CD4-positive, alpha-beta T cell treated with Interleukin-4 for 4 hours (primary cell): ENCODE data around the gene CLASRP.
"Not testable (repeated sequence)": the region's sequence is repeated elsewhere in the genome, so short reads cannot be mapped to it uniquely, and the experiment has no call there.

Source experiments
- DNase-seq: peaks from one replicate; pipeline ENCODE4 v3.0.0-alpha.2; 2020

The CLASRP gene

GRCh38 chr19:45104658-45105349, 66.0 kb downstream of the CLASRP start:
- DNase-seq, result no peak

DNA sequence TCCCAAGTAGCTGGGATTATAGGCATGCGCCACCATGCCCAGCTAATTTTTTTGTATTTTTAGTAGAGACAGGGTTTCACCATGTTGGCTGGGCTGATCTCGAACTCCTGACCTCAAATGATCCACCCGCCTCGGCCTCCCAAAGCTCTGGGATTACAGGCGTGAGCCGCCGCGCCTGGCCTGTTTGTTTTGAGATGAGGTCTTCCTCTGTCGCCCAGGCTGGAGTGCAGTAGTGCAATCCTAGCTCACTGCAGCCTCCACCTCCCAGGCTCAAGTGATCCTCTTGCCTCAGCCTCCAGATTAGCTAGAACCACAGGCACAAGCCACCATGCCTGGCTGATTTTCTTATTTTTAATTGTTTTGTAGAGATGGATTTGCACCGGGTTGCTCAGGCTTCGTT, 67.5 kb downstream of the CLASRP start:
- not testable (repeated sequence) for DNase-seq

DNA sequence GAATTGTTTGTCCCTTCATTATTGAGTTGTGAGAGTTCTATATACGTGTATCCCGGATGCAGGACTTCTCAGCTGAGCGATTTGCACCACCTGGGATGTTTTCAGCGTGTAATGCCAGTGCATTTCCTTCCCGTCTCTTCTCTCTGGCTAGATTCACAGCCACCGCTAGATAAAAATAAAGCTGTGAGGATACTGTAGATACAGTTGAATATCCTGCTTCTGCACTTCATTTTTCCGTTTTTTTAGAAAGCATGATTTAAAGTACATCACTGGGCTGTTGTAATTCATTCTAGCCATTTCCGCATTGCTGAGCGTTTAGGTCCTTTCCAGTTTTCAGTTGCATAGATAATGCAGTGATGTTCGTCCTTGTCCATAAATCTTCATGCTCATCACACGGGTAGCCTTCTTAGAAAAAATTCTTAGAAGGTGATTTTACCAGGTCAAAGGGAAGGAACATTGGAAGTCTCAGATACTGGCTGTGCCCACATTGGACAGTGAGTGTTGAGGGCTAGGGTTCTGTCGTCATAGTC, 68.8 kb downstream of the CLASRP start:
- DNase-seq, result no peak

DNA sequence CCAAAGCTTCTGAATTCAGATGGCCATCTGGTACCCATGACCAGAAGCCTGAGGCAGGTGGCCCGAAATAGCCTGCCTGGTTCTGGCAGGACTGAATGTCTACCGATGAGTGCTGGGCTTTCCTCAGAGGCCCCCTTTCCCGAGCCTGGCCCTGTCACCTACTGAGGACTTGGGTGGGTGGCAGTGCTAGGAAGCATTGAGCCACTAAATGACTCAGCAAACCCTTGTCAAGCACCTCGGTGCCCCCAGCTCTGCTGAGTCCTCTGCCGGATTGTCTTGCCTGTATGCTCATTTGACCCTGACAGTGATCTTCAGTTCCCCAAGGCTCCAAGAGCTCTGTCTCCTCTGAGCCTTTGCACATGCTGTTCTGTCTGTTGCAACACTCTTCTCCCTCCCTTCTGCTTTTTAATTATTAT, 72.0 kb downstream of the CLASRP start:
- no peak for DNase-seq

DNA sequence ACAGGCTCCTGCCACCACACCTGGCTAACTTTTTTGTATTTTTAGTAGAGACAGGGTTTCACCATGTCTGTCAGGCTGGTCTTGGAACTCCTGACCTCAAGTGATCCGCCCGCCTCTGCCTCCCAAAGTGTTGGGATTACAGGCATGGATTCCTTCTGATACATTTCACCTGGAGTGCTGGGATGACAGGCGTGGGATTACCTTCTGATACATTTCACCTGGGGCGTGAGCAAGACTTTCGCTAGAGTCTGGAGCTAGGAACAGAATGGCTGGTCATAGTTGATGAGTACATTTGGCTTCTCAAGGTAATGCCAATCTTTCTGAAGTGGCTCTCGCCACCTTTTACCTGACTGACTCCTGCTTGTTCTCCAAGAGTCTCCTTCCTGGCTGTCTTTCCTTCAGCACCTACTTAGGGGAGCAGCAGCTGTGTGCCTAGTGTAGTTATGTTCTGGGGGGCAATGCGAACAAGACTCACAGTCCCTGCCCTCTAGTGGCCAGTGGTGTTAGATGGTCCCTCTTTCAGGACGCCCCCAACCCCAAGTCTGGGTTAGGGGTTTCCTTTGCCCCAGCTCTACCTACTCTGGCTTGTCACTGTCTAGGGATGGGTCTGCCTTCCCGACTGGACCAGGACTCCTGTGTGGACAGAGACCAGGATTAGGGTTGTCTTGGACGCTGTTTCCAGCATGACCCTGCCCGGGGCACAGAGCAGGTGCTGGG, 73.4 kb downstream of the CLASRP start:
- no peak for DNase-seq

DNA sequence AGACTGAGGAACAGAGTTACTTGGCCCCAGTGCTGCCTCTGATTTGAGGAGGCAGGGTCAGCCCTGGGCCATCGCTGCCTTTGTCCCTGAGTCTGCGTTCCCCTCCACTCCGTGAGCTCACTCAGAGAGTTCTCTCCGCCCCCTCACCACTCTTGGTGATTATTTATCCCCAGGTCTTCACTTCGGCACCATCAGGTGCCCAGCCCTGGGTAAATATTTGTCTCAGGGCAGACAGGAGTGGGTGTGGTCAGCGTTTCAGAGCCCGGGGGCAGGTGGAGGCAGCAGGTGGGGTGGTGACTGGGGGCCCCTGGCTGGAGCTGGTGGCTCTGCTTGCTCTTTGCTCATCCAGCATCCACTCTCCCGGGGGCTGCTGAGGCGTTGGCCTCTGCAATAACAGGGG, 74.8 kb downstream of the CLASRP start:
- DNase-seq, result no peak

GRCh38 chr19:45114116-45114515, 75.3 kb downstream of the CLASRP start:
- DNase-seq, result no peak

DNA sequence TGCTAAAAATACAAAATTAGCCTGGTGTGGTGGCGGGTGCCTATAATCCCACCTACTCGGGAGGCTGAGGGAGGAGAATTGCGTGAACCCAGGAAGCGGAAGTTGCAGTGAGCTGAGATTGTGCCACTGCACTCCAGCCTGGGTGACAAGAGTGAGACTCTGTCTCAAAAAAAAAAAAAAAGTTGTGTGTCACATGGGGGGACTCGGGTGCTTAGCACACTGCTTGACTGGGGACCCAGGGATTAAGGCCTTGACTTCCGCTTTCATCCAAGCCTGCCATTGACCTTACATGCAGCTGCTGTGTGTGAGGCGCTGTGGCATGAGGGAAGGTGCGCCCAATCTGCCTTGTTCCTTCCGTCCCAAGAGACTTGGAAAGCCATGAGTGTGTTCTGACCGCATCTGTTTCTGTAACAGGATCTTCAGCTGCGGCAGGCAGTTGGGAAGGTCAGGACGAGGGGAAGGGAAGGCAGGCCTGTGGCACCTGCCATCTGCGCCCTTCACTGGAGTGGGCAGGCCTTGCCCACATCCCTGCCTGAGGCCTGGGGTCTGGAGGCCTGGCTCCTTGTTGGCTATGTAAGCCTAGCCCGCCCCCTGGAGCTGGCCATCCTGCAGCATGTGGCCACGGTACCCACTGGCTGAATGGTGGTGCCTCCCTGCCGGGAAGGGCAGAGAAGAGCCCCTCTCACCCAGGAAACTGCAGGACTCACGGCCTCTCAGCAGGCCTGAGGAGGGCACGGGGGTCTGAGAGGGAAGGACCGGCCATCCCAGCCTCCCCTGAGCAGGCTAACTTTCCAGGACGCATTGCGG, 77.2 kb downstream of the CLASRP start:
- DNase-seq, result no peak

DNA sequence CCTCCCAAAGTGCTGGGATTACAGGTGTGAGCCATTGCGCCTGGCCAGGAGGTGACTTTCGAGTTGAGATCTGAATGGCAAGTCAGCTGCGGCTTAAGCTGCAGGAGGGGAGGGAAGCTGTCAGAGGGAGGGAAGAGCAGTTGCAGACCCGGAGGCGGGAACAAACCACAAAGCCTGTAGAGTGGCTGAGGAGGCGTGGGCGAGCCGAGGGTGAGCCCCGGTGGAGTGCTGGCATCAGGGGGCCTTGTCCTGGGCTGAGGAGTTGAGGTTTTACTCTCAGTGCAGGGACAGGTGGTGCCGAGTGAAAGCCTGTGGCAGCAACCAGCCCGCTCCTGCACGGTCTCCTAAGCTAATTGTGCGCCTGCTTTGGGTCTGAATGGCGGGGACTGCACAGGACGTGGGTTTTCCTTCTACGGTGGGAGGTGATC, 78.3 kb downstream of the CLASRP start:
- peak; percentile 22 for DNase-seq

GRCh38 chr19:45117671-45118070, 78.8 kb downstream of the CLASRP start:
- DNase-seq, result no peak

GRCh38 chr19:45118106-45118505, 79.3 kb downstream of the CLASRP start:
- DNase-seq, result no peak

DNA sequence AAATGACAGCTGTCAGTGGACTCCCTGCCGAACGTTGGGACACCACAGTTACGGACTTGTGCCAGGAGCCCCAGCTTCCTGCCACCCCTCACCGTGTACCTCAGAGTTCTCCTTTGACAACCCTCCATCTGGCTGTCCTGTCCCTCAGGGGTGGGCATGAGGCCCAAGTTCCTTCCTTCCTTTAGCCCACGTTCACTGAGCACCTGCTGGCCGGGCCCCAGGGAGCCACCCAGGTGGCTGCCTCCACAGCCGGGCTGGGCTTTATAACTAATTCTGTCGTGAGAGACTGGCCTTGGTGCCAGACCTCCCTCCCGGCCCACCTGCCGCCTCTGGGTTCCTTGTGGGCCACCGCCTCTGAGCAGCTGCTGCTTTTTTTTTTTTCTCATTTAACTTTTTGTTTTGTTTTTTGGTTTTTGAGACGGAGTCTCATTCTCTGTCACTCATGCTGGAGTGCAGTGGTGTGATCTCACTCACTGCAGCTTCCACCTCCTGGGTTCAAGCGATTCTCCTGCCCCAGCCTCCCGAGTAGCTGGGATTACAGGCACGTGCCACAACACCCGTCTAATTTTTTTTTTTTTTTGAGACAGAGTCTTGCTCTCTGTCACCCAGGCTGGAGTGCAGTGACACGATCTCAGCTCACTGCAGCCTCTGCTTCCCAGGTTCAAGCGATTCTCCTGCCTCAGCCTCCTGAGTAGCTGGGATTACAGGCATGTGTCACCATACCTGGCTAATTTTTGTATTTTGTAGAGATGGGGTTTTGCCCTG, 79.9 kb downstream of the CLASRP start:
- not testable (repeated sequence) for DNase-seq

GRCh38 chr19:45119582-45119981, 80.7 kb downstream of the CLASRP start:
- DNase-seq, result no peak
